A673 (cell line): ENCODE measurements around the gene EPHB2. TPM values are rescaled to one million over a fixed set of nuclear protein-coding genes. Genes with fewer than 3 reads are reported as not detected.

Source experiments
- BruUV-seq: library from RNA; stranded (reverse); fragments of 400-500 nt; replicated peaks from 2 replicates; lab custom pipeline; 2021; lab: Mats Ljungman, UMichigan
- CTCF ChIA-PET: fragments of 300-600 bp; sonication (Branson Sonifier 250); formaldehyde crosslinking; loops from one replicate; lab custom pipeline; 2022; ENCODE audit warnings: antibody characterized with exemption; lab: Charles Lee
- POLR2A ChIA-PET: fragments of 300-600 bp; sonication (Branson Sonifier 250); formaldehyde crosslinking; loops from one replicate; lab custom pipeline; 2022; ENCODE audit warnings: antibody characterized with exemption; ENCODE audit not compliant: low non-redundant PET; lab: Charles Lee
- DNase-seq: peaks from one replicate; pipeline ENCODE4 v3.0.0-alpha.2; 2015; ENCODE audit warnings: low spot score
- H3K27ac ChIP-seq: fragments of 200-600 bp; sonication (generic); 2 replicates; pipeline ENCODE4 v1.5.1; 2016; ENCODE audit warnings: mixed run types, low read depth, mild to moderate bottlenecking, mixed read lengths, antibody characterized with exemption, low read length; ENCODE audit not compliant: poor library complexity, severe bottlenecking
- H3K27me3 ChIP-seq: fragments of 200-600 bp; sonication (generic); replicated peaks from 2 replicates; pipeline ENCODE4 v1.6.1; 2017; ENCODE audit warnings: mixed run types, low read depth, mild to moderate bottlenecking, mixed read lengths, antibody characterized with exemption, low read length; ENCODE audit not compliant: insufficient read depth, poor library complexity
- H3K36me3 ChIP-seq: fragments of 200-600 bp; sonication (generic); 2 replicates; pipeline ENCODE4 v1.6.1; 2016; ENCODE audit warnings: mixed run types, mild to moderate bottlenecking, mixed read lengths, antibody characterized with exemption, low read length; ENCODE audit not compliant: insufficient read depth, poor library complexity, severe bottlenecking
- H3K4me1 ChIP-seq: fragments of 200-600 bp; sonication (generic); 2 replicates; pipeline ENCODE4 v1.6.1; 2017; ENCODE audit warnings: mixed run types, mild to moderate bottlenecking, mixed read lengths, antibody characterized with exemption, low read length; ENCODE audit not compliant: insufficient read depth, poor library complexity, severe bottlenecking
- H3K4me3 ChIP-seq: fragments of 200-600 bp; sonication (generic); 2 replicates; pipeline ENCODE4 v1.5.1; 2016; ENCODE audit warnings: low read depth, mixed run types, mild to moderate bottlenecking, mixed read lengths, low read length; ENCODE audit not compliant: poor library complexity, severe bottlenecking
- H3K9me3 ChIP-seq: fragments of 200-600 bp; sonication (generic); 2 replicates; pipeline ENCODE4 v1.6.1; 2016; ENCODE audit warnings: mixed run types, low read depth, mild to moderate bottlenecking, mixed read lengths, antibody characterized with exemption, low read length; ENCODE audit not compliant: poor library complexity, severe bottlenecking
- CTCF ChIP-seq: fragments of 300-800, 200-600 bp; sonication (generic); conservative IDR thresholded peaks from 2 replicates; pipeline ENCODE4 v1.5.1; 2017; ENCODE audit warnings: low read depth, mild to moderate bottlenecking, antibody characterized with exemption, low read length, moderate library complexity, mixed read lengths
- EZH2 ChIP-seq: fragments of 200-600 bp; sonication (generic); IDR thresholded peaks from 2 replicates; pipeline ENCODE4 v1.6.1; 2017; ENCODE audit warnings: borderline replicate concordance, low read depth, mild to moderate bottlenecking, mixed read lengths, antibody characterized with exemption, low read length; ENCODE audit not compliant: poor library complexity, severe bottlenecking
- intact Hi-C: fragments of 100-400 bp; cut with micrococcal nuclease; formaldehyde crosslinking; loops from one replicate; pipeline ENCODE4 v1.10.0; 2022; ENCODE audit not compliant: unreplicated experiment
- total RNA-seq: library from RNA; stranded (reverse); gene quantifications from 2 replicates; pipeline ENCODE4 v1.2.3, GENCODE V29; 2021

Gene EPHB2
- total RNA-seq, 1 experiment from 2014 or later: 10.4 TPM

GRCh38 chr1:22869325-22869724 lies 158.7 kb downstream of the EPHB2 start:
- TF ChIP-seq EZH2 (no peak), CTCF (no peak)
- Histone ChIP-seq H3K4me3 (no peak overlapping the region), H3K4me1 (no peaks in the 10 kb centered on the region), H3K36me3 (no peaks in the 10 kb centered on the region), H3K9me3 (no peaks in the 10 kb centered on the region), H3K27me3 (no peaks in the 10 kb centered on the region), H3K27ac (no peak overlapping the region)
- BruUV-seq: no TSS peak
- no peak for DNase-seq
- ChIA-PET CTCF (no interaction called here), POLR2A (no interaction called here)
- intact Hi-C loops: loop anchor here (10.0 kb wide), 1 partner anchor 165 kb away; no protein-coding TSS in a partner anchor

GRCh38 chr1:22870201-22870871 lies 159.7 kb downstream of the EPHB2 start:
- no peaks in the 10 kb centered on the region for H3K36me3 ChIP-seq
- no peak overlapping the region for H3K4me3 ChIP-seq
- no peaks in the 10 kb centered on the region for H3K27me3 ChIP-seq
- no peaks in the 10 kb centered on the region for H3K4me1 ChIP-seq
- ChIA-PET POLR2A (no interaction called here), CTCF (no interaction called here)
- intact Hi-C loops: no loop called here
- H3K9me3 ChIP-seq: no peaks in the 10 kb centered on the region
- no peak overlapping the region for H3K27ac ChIP-seq
- no TSS peak for BruUV-seq
- no peak for TF ChIP-seq CTCF
- TF ChIP-seq EZH2: no peak
- no peak for DNase-seq

- TF ChIP-seq CTCF: no peak
- no peak for TF ChIP-seq EZH2
- CTCF ChIA-PET: no interaction called here
- POLR2A ChIA-PET: no interaction called here
- no peak overlapping the region for H3K27ac ChIP-seq
- intact Hi-C loops: no loop called here
- BruUV-seq: no TSS peak
- H3K4me3 ChIP-seq: no peak overlapping the region
- no peaks in the 10 kb centered on the region for H3K27me3 ChIP-seq
- no peaks in the 10 kb centered on the region for H3K9me3 ChIP-seq
- DNase-seq: no peak
- no peaks in the 10 kb centered on the region for H3K36me3 ChIP-seq
- H3K4me1 ChIP-seq: no peaks in the 10 kb centered on the region
Measured at GRCh38 chr1:22872981-22873664, 162.5 kb downstream of the EPHB2 start.
